Loucy (cell line): ENCODE measurements around the gene SEC31A.

Experiments
- H2AFZ ChIP-seq: fragments of 200-600 bp; sonication (generic); 2 replicates; pipeline ENCODE4 v1.6.0; 2016; ENCODE audit warnings: antibody characterized with exemption, mild to moderate bottlenecking, low read length, moderate library complexity
- H3F3A ChIP-seq: fragments of 200-600 bp; 2 replicates; pipeline ENCODE4 v1.6.0; 2016; ENCODE audit warnings: antibody characterized with exemption, low read depth, mild to moderate bottlenecking
- H3K27me3 ChIP-seq: fragments of 200-600 bp; sonication (generic); 2 replicates; pipeline ENCODE4 v1.6.1; 2014; ENCODE audit warnings: low read length, mild to moderate bottlenecking; ENCODE audit not compliant: insufficient read depth, poor library complexity, severe bottlenecking
- H3K36me3 ChIP-seq: fragments of 200-600 bp; sonication (generic); 2 replicates; pipeline ENCODE4 v1.6.1; 2016; ENCODE audit warnings: low read length; ENCODE audit not compliant: insufficient read depth
- H3K4me1 ChIP-seq: fragments of 200-600 bp; sonication (generic); 2 replicates; pipeline ENCODE4 v1.5.1; 2014; ENCODE audit warnings: low read length, mild to moderate bottlenecking; ENCODE audit not compliant: insufficient read depth, poor library complexity, severe bottlenecking
- H3K4me2 ChIP-seq: fragments of 200-600 bp; sonication (generic); 2 replicates; pipeline ENCODE4 v1.6.0; 2014; ENCODE audit warnings: antibody characterized with exemption, low read length, low read depth, mild to moderate bottlenecking; ENCODE audit not compliant: poor library complexity, severe bottlenecking
- H3K4me3 ChIP-seq: fragments of 200-600 bp; sonication (generic); 2 replicates; pipeline ENCODE4 v1.5.1; 2014; ENCODE audit warnings: low read length, mild to moderate bottlenecking, mixed read lengths; ENCODE audit not compliant: poor library complexity, severe bottlenecking
- H3K79me2 ChIP-seq: fragments of 200-600 bp; sonication (generic); 2 replicates; pipeline ENCODE4 v1.6.1; 2014; ENCODE audit warnings: low read length; ENCODE audit not compliant: insufficient read depth
- H3K9ac ChIP-seq: fragments of 200-600 bp; sonication (generic); 2 replicates; pipeline ENCODE4 v1.6.0; 2014; ENCODE audit warnings: mild to moderate bottlenecking, low read depth, low read length, moderate library complexity; ENCODE audit not compliant: poor library complexity, severe bottlenecking
- H3K9me2 ChIP-seq: fragments of 200-600 bp; sonication (generic); replicated peaks from 2 replicates; pipeline ENCODE4 v1.6.1; 2016; ENCODE audit warnings: low read depth, low read length, mixed read lengths
- H3K9me3 ChIP-seq: fragments of 200-600 bp; sonication (generic); 2 replicates; pipeline ENCODE4 v1.6.1; 2014; ENCODE audit warnings: mild to moderate bottlenecking, antibody characterized with exemption, low read length, low read depth; ENCODE audit not compliant: insufficient read depth
- H4K20me1 ChIP-seq: fragments of 200-600 bp; sonication (generic); 2 replicates; pipeline ENCODE4 v1.6.0; 2014; ENCODE audit warnings: antibody characterized with exemption, low read length, mild to moderate bottlenecking; ENCODE audit not compliant: insufficient read depth, poor library complexity, severe bottlenecking
- EZH2phosphoT487 ChIP-seq: fragments of 200-600 bp; IDR thresholded peaks from 2 replicates; pipeline ENCODE4 v1.6.1; 2018; ENCODE audit warnings: antibody characterized with exemption, mild to moderate bottlenecking, moderate library complexity, borderline replicate concordance
- TF ChIP-seq, protein P1 (sequence below): fragments of 200-600 bp; sonication (generic); conservative IDR thresholded peaks from 2 replicates; pipeline ENCODE4 v1.5.1; 2014; ENCODE audit warnings: mild to moderate bottlenecking, antibody characterized with exemption, low read length

SEC31A gene

DNA sequence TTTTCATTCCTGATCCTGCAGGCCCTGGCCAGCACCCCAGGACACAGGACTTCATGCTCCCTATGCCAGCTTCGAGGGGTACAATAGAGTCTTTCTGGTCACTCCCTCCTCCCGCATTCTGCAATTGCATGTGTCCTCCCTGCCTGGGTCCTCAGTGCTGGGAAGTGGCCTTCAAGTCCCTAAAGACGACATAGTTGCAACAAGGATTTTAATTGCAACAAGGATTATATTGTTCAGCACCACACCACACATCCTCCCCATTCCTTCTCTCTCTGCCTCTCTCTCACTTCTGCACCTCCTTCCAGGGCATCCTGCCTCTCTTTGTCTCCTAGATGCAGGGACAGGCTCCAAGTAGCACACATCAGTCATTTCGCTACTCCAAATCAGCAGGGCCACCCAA, 117.9 kb downstream of the SEC31A start:
- Histone ChIP-seq H3K27me3 (no peaks in the 10 kb centered on the region), H3K4me3 (no peak overlapping the region), H3K4me2 (no peak overlapping the region), H3K9me3 (no peaks in the 10 kb centered on the region), H3K36me3 (no peaks in the 10 kb centered on the region; the same call in 1 of the 2 replicates), H3K79me2 (peaks cover 36% of the 10 kb centered on the region), H3K9me2 (no peaks in the 10 kb centered on the region), H2AFZ (no peak overlapping the region), H3K4me1 (peaks cover 4% of the 10 kb centered on the region), H4K20me1 (no peaks in the 10 kb centered on the region), H3K9ac (no peak overlapping the region), H3F3A (no peaks in the 10 kb centered on the region)
- TF ChIP-seq EZH2phosphoT487: no peak
- TF ChIP-seq, protein P1, sequence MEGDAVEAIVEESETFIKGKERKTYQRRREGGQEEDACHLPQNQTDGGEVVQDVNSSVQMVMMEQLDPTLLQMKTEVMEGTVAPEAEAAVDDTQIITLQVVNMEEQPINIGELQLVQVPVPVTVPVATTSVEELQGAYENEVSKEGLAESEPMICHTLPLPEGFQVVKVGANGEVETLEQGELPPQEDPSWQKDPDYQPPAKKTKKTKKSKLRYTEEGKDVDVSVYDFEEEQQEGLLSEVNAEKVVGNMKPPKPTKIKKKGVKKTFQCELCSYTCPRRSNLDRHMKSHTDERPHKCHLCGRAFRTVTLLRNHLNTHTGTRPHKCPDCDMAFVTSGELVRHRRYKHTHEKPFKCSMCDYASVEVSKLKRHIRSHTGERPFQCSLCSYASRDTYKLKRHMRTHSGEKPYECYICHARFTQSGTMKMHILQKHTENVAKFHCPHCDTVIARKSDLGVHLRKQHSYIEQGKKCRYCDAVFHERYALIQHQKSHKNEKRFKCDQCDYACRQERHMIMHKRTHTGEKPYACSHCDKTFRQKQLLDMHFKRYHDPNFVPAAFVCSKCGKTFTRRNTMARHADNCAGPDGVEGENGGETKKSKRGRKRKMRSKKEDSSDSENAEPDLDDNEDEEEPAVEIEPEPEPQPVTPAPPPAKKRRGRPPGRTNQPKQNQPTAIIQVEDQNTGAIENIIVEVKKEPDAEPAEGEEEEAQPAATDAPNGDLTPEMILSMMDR: no peak

DNA sequence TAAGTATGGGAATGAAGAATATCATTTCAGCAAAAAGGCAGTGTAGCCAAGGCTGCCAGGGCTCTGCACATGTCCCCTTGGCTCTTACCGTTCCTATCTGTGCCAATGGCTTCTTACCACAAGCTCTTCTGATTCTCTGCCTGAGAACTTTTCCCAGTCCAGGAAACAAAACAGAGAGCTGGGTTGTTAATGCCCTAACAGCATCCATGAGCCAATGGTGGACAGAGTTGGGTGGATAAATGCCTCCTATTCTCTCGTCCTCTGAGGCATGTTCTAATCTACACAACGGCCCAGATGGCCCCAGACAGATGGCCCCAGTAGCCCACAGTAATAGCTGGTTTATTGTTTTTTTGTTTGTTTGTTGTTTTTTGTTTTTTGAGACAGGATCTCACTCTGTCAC, 120.3 kb downstream of the SEC31A start:
- peaks cover 29% of the 10 kb centered on the region; the same call in 1 of the 2 replicates for H3K79me2 ChIP-seq
- H2AFZ ChIP-seq: no peak overlapping the region
- peaks cover 4% of the 10 kb centered on the region for H3K4me1 ChIP-seq
- no peak for TF ChIP-seq EZH2phosphoT487
- TF ChIP-seq, protein P1: no peak
- H4K20me1 ChIP-seq: no peaks in the 10 kb centered on the region
- peaks cover 6% of the 10 kb centered on the region for H3K9me3 ChIP-seq
- H3K4me2 ChIP-seq: no peak overlapping the region
- H3K27me3 ChIP-seq: no peaks in the 10 kb centered on the region
- H3K9me2 ChIP-seq: no peaks in the 10 kb centered on the region
- H3K4me3 ChIP-seq: no peak overlapping the region
- H3K9ac ChIP-seq: no peak overlapping the region
- H3F3A ChIP-seq: no peaks in the 10 kb centered on the region
- no peaks in the 10 kb centered on the region; the same call in 1 of the 2 replicates for H3K36me3 ChIP-seq
